ENCODE measurements around the gene ANGPTL8. TPM values are rescaled to one million over a fixed set of nuclear protein-coding genes. Genes with fewer than 3 reads are reported as not detected.
A peak's percentile ranks its signal among the peaks of the same experiment; 100 is the strongest.

The ANGPTL8 gene
- total RNA-seq, 2 donors from 2014 or later = not detected

DNA sequence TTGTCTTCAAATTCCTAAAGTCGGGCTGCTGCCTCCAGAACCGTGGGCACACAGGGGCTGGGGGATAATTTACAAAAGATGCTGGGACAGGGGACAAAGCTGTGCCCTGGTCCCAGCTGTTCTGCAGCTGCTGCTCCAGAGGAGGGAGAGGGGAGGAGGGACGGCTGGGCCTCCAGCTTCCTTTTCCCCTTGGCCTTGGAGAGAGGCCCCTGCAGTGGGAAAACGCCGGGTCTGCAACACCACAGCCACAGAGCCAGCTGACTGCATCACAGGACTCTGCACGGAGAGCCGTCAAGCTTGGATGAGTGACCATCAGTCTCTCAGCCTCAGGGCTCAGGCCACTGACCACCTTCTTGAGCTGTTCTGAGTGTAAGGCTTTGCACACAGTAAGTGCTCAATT, 16.8 kb downstream of the ANGPTL8 start:
- Mint-ChIP-seq H3K27me3 (peaks cover 8% of the 10 kb centered on the region), H3K4me1 (no peaks in the 10 kb centered on the region), H3K27ac (no peak overlapping the region), H3K4me3 (no peak overlapping the region), H3K36me3 (ENCODE audit: low read depth) (no peaks in the 10 kb centered on the region), H3K9me3 (no peaks in the 10 kb centered on the region)
- no peak for ATAC-seq (replicated peaks)

DNA sequence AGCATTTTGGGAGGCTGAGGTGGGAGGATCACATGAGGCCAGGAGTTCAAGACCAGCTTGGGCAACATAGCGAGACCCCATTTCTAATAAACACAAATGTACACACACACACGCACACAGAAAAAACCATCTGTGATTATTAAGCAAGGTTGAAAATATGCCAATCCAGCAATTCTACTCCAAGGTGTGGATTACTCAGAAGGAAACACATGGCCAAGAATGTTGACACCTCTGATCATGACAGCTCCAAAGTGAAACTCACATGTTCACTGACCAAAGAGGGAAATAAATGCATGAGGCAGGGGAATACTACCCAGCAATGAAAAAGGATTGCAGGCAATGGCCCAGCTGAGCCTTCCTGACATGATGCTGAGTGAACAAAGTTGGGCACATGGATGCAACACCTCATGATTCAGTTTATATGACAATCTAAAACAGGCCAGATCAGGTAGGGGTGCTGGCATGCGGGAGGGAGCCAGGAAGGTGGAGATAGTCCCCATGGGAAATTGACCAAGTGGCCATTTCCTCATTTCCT, 18.5 kb downstream of the ANGPTL8 start:
- Mint-ChIP-seq H3K4me3 (no peak overlapping the region), H3K27me3 (peaks cover 11% of the 10 kb centered on the region), H3K9me3 (no peaks in the 10 kb centered on the region), H3K36me3 (ENCODE audit: low read depth) (no peaks in the 10 kb centered on the region), H3K4me1 (no peaks in the 10 kb centered on the region), H3K27ac (no peak overlapping the region)
- ATAC-seq (replicated peaks) = no peak

DNA sequence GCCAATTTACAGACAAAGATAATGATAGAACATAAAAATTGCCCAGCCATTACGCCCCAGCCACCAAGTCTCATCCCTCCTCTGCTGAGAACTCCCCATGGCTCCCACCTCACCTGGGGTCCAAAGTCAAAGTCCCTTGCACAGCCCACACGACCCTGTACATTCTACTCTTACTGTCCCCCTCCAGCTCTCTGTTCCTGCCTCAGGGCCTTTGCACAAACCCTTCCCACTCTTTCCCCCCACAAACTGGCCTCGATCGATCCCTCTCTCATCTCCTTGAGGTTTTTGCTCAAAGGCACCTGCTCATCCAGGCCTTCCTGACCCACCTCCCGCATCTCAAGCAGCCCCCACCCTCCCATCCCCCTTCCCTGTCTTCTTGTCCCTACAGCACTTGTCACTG, 21.6 kb downstream of the ANGPTL8 start:
- H3K27ac Mint-ChIP-seq = no peak overlapping the region
- H3K4me3 Mint-ChIP-seq = peak overlapping the region; percentile 44
- H3K36me3 Mint-ChIP-seq (ENCODE audit: low read depth) = no peaks in the 10 kb centered on the region
- H3K9me3 Mint-ChIP-seq = no peaks in the 10 kb centered on the region
- H3K27me3 Mint-ChIP-seq = peaks cover 26% of the 10 kb centered on the region
- no peaks in the 10 kb centered on the region for H3K4me1 Mint-ChIP-seq
- ATAC-seq (replicated peaks) = no peak

DNA sequence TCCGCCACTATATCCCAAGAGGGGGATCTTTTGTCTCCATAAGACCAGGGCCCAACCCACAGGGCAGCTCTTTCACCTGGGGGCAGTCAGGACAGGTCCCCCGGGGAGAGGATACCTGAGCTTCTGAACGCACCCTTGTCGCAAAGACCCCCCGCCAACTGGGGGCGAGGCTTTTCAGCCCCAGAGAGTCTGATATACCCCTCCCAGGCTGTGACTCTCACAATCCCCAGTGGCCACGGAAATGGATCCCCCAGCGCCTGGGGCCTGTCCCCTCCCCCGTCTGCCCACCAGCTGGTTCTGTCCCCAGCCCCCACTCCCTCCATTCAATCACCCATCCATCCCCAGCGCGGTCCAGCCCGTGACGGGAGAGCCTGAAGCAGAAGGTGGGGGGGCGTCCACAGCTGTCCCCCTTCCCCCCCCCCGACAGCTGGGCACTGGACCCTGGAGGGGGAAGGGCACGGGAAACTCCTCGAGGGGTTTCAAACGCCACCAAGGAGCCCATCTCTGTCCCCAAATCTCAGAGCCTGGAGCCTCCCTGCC, 22.1 kb downstream of the ANGPTL8 start:
- Mint-ChIP-seq H3K4me1 (no peaks in the 10 kb centered on the region), H3K27me3 (peaks cover 31% of the 10 kb centered on the region), H3K36me3 (ENCODE audit: low read depth) (no peaks in the 10 kb centered on the region), H3K27ac (no peak overlapping the region), H3K9me3 (no peaks in the 10 kb centered on the region), H3K4me3 (peak overlapping the region; percentile 44)
- ATAC-seq (replicated peaks) = no peak

DNA sequence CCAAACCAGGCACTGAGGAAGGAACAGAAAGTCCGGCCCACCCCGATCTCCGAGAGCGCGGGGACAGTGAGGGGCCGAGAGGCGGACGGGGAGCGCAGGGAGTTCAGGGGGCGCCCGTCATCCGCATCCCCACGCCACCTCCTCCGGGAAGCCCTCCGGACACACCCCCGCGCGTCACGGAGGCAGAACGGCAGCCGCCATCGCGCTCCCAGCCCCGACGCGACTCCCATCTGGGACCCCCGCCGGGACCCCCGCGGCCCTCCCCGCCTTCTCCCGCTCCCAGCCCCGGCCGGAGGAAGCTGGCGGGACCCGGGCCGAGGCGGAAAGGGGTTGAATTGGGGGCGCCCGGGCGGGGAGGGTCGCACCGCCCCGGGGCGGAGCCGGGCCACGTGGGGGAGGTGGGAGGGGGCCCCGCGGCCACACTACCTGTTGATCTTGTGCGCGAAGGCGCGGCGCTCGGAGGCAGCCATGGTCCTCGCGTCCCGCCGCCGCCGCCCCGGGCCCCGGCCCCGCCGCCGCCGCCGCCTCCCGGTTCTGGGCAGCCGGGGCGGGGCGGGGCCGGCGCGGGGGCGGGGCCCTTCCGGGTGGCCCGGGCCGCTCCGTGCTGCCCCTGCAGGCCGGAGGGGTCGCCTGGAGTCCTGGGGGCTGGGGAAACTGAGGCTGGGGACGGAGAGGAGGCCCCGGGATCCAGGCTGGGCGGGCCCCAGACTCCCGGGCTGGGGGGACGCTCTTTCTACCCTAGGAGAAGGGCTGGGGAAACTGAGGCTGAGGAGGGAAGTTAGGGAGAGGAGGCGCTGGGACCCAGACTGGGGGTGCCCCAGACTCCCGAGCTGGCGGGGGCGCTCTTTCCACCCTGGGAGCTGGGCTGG, 22.8 kb downstream of the ANGPTL8 start, which contains the start of gene DOCK6:
Gene DOCK6, minus strand, starts transcription at position 554 of the 869 bp plus-strand sequence. Its CDS starts 84 bp downstream, at position 470.
- Mint-ChIP-seq H3K36me3 (ENCODE audit: low read depth) (no peaks in the 10 kb centered on the region), H3K27me3 (peaks cover 37% of the 10 kb centered on the region), H3K9me3 (no peaks in the 10 kb centered on the region), H3K4me1 (no peaks in the 10 kb centered on the region), H3K27ac (no peak within 1 kb of the TSS), H3K4me3 (peak within 1 kb of the TSS; percentile 51)
- peak; percentile 59 for ATAC-seq (replicated peaks)

DNA sequence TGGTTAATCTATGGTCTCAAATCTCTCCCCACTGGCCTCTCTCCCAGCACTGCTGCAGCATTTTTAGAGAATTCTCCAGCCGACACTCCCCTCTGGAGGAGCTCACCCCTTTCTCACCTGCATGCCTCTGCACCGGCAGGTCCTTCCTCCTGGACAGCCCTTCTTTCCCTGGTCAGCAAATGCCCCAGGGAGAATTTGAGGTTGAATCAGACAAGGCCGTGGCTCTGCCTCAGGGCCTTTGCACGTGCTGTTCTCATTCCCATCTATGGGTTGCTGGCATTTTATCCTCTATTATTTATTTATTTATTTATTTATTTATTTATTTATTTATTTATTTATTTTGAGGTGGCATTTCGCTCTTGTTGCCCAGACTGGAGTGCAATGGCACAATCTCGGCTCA, 24.3 kb downstream of the ANGPTL8 start:
- peak overlapping the region; percentile 51 for H3K4me3 Mint-ChIP-seq
- H3K4me1 Mint-ChIP-seq = no peaks in the 10 kb centered on the region
- ATAC-seq (replicated peaks) = no peak
- H3K9me3 Mint-ChIP-seq = no peaks in the 10 kb centered on the region
- H3K27me3 Mint-ChIP-seq = peaks cover 49% of the 10 kb centered on the region
- no peak overlapping the region for H3K27ac Mint-ChIP-seq
- H3K36me3 Mint-ChIP-seq (ENCODE audit: low read depth) = no peaks in the 10 kb centered on the region

DNA sequence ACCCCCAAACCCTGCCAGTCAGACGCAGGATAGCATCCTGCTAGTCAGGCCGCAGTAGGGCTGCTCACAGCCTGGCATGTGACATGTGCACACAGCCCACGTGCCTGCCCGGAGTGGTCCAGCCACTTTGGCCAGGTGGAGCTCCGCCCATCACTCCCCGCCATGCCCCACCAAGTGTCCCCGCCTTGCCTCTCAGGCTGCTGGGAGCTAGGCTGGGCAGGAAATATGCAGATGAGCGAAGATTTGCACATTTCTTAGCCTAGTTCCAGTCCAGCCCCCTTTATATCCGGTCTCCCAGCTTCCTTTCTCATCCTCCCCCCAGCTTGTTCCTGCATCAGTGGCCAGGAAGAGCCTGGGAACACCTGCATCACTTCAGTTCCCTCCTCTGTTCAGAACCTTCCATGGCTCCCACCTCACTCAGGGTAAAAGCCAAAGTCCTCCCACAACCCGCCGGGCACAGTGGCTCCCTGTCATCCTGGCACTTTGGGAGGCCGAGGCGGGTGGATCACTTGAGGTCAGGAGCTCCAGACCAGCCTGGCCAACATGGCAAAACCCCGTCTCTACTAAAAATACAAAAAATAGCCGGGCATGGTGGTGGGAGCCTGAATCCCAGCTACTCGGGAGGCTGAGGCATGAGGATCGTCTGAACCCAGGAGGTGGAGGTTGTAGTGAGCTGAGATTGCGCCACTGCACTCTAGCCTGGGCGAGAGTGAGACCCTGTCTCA, 25.2 kb downstream of the ANGPTL8 start:
- Mint-ChIP-seq H3K36me3 (ENCODE audit: low read depth) (no peaks in the 10 kb centered on the region), H3K27ac (no peak overlapping the region), H3K9me3 (no peaks in the 10 kb centered on the region), H3K27me3 (peaks cover 51% of the 10 kb centered on the region), H3K4me3 (no peak overlapping the region), H3K4me1 (no peaks in the 10 kb centered on the region)
- ATAC-seq (replicated peaks) = no peak

DNA sequence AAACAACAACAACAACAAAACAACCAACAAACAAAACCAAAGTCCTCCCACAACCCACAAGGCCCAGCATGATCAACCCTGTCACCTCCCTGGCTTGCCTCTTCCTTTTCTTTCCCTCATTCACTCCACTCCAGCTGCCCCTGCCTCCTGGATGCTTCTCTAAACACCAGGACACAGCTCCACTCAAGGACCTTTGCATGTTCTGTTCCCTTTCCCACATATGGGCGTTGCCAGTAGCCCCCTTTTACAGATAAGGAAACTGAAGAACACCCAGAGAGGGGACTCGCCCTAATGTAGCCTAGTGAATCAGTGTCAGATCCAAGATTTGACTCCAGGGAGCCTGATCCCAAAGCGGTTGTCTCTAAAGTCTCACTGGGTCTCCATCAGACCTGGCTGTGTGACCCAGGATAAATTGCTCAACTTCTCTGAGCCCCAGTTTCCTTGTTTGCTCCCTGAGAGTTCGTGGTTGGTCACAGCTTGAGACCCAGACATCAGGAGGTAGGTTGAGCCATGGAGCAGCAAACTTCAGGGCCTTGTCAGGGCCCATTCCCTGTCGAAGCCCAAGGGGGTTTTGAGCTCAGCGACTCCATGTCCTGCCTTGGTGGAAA, 25.9 kb downstream of the ANGPTL8 start:
- Mint-ChIP-seq H3K9me3 (no peaks in the 10 kb centered on the region), H3K4me3 (no peak overlapping the region)

DNA sequence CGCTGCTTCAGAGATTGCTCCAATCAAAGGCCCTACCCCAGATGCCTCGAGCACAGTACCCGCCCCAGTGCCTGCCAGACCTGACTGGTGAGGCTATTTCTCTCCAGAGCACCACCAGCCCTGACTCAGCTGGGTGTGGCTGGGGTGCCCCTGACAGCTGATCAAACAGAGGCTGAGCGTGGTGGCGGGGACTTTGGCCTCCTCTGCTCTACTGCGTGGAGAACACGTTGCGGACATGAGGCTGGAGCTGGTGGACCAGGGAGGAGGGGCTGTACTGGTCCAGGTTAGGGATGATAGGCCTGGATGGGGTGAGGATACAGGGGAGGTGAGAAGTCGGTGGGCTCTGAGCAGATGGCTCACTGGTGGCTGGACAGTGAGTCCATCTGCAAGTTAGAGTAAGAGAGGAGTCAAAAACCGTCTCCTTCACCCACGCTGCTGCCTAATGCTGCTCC, 26.4 kb downstream of the ANGPTL8 start:
- peaks cover 46% of the 10 kb centered on the region for H3K27me3 Mint-ChIP-seq
- H3K4me3 Mint-ChIP-seq = no peak overlapping the region
- H3K36me3 Mint-ChIP-seq (ENCODE audit: low read depth) = no peaks in the 10 kb centered on the region
- no peaks in the 10 kb centered on the region for H3K9me3 Mint-ChIP-seq
- H3K27ac Mint-ChIP-seq = no peak overlapping the region
- ATAC-seq (replicated peaks) = no peak
- H3K4me1 Mint-ChIP-seq = no peaks in the 10 kb centered on the region

More for the DNA sequence above, 25.9 kb downstream of the ANGPTL8 start:
- no peak overlapping the region for H3K27ac Mint-ChIP-seq
- peaks cover 47% of the 10 kb centered on the region for H3K27me3 Mint-ChIP-seq
- no peaks in the 10 kb centered on the region for H3K4me1 Mint-ChIP-seq
- H3K36me3 Mint-ChIP-seq (ENCODE audit: low read depth) = no peaks in the 10 kb centered on the region
- no peak for ATAC-seq (replicated peaks)

DNA sequence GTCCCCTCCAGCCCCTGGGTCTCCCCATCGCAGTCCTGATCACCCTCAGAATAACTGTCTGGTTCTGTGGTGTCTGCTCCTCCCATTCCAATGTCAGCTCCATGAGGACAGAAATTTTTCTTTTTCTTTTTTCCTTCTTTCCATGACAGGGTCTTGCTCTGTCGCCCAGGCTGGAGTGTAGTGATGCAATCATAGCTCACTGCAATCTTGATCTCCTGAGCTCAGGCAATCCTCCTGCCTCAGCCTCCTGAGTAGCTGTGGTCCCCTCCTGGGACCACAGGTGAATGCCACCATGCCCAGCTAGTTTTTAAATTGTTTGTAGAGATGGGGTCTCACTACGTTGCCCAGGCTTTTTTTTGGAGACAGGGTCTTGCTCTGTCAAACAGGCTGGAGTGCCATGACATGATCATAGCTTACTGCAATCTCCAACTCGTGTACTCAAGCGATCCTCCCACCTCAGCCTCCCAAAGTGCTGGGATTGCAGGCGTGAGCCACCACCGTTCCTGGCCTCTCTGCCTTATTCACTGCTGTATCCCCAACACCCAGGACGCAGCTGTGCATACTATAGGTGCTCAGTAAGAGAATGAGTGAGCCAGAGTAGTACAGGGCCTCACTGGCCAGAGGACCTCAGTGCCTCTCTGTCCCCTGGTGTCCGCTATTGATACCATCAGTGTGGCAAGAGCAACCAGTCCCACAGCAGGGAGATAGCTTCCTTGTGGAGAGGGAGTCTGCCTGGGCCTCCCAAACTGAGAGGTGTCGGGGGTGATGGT, 28.1 kb downstream of the ANGPTL8 start:
- H3K9me3 Mint-ChIP-seq = no peaks in the 10 kb centered on the region
- no peaks in the 10 kb centered on the region for H3K36me3 Mint-ChIP-seq (ENCODE audit: low read depth)
- H3K27me3 Mint-ChIP-seq = peaks cover 40% of the 10 kb centered on the region
- no peak overlapping the region for H3K4me3 Mint-ChIP-seq
- no peak overlapping the region for H3K27ac Mint-ChIP-seq
- H3K4me1 Mint-ChIP-seq = no peaks in the 10 kb centered on the region
- ATAC-seq (replicated peaks) = no peak

DNA sequence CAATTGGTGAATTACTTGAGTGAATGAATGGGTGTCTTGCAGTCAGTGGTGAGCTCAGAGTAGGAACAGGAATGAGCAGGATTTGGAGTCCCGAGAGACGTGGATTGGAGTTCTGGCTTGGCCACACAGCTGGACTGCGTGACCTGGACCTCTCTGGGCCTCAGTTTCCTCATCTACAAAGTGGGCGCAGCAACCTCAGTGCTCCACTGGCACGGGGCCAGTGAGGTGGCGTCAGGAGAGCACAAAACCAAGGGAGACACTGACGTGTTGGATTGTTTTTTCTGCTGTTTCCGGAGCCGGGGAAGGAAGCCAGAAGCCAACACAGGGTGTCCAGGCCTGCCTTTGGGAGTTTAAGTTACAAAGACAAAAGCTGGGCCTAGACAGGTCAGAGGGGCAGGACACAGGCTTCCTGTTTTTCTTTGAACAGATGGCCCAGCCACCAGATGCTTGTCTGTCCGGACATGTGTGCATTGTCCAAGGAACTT, 29.4 kb downstream of the ANGPTL8 start:
- peaks cover 41% of the 10 kb centered on the region for H3K27me3 Mint-ChIP-seq

DNA sequence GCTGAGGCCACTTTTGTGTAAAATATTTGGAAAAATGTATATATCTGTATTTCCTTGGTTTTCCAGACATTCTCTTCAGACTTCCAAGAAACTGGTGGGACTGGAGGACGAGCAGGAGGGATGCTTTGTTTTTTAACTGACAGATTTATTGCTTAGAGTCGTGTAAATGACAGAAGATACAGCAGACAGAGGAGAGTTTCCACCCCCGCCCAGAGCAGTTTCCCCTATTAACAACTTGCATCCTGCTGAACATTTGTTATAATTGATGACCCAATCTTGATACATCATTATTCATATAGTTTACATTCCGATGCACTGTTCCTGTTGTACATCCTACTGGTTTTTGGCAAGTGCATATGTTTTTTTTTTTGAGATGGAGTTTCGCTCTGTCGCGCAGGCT, 30.0 kb downstream of the ANGPTL8 start:
- Mint-ChIP-seq H3K9me3 (no peaks in the 10 kb centered on the region), H3K27me3 (peaks cover 42% of the 10 kb centered on the region), H3K36me3 (ENCODE audit: low read depth) (no peaks in the 10 kb centered on the region), H3K27ac (no peak overlapping the region), H3K4me3 (no peak overlapping the region), H3K4me1 (no peaks in the 10 kb centered on the region)
- ATAC-seq (replicated peaks) = no peak

More for the DNA sequence above, 29.4 kb downstream of the ANGPTL8 start:
- Mint-ChIP-seq H3K4me1 (no peaks in the 10 kb centered on the region), H3K36me3 (ENCODE audit: low read depth) (no peaks in the 10 kb centered on the region), H3K9me3 (no peaks in the 10 kb centered on the region), H3K4me3 (no peak overlapping the region), H3K27ac (no peak overlapping the region)
- no peak for ATAC-seq (replicated peaks)

DNA sequence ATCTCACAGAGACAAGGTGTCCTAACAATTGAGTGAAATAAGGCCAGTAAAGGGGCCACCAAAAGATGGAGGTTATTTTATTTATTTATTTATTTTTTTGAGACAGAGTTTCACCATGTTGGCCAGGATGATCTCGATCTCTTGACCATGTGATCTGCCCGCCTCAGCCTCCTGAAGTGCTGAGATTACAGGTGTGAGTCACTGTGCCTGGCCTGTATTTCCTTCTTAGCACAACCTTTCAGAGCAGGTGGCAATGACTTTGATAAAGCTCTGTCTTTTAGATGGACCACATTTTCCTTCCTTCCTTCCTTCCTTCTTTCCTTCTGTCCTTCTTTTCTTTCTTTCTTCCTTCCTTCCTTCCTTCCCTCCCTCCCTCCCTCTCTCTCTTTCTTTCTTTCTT, 33.9 kb downstream of the ANGPTL8 start:
- Mint-ChIP-seq H3K36me3 (ENCODE audit: low read depth) (peaks cover 5% of the 10 kb centered on the region), H3K9me3 (no peaks in the 10 kb centered on the region), H3K4me3 (no peak overlapping the region), H3K27ac (no peak overlapping the region), H3K27me3 (peaks cover 29% of the 10 kb centered on the region), H3K4me1 (no peaks in the 10 kb centered on the region)
- no peak for ATAC-seq (replicated peaks)
